ENCODE results near the gene GUCY2C. TPM values are rescaled to one million over a fixed set of nuclear protein-coding genes. Genes with fewer than 3 reads are reported as not detected.
A peak's percentile ranks its signal among the peaks of the same experiment; 100 is the strongest.

The GUCY2C gene
- total RNA-seq, 1 experiment from 2014 or later, result 1.9 TPM

- peaks cover 0 to 3% (median 0%) of the 10 kb centered on the region in 3 experiments; a peak in 2 of 7 replicates for H3K36me3 Mint-ChIP-seq (ENCODE audit: insufficient read depth in 1 of 3, low read depth in 3 of 3)
- Histone ChIP-seq H2BK15ac (ENCODE audit: low read depth, low read length) (no peak within 1 kb of the TSS), H3K23ac (ENCODE audit: insufficient read length, low read depth, low read length) (no peak within 1 kb of the TSS), H4K5ac (ENCODE audit: insufficient read length, low read depth, low read length) (no peak within 1 kb of the TSS), H2BK12ac (ENCODE audit: insufficient read length, low read depth, low read length) (no peak within 1 kb of the TSS), H2BK120ac (ENCODE audit: low read depth, low read length, poor library complexity, severe bottlenecking) (no peak within 1 kb of the TSS), H2AFZ (ENCODE audit: low read length) (no peak within 1 kb of the TSS), H3K9ac (ENCODE audit: extremely low read depth, insufficient read length, low read length) (no peak within 1 kb of the TSS), H3K27ac (ENCODE audit: insufficient read length, low read depth, low read length) (no peak within 1 kb of the TSS), H2BK20ac (ENCODE audit: low read depth, low read length, poor library complexity, severe bottlenecking) (no peak within 1 kb of the TSS), H2BK5ac (ENCODE audit: insufficient read length, low read length) (no peak within 1 kb of the TSS), H3K4ac (ENCODE audit: low read depth, low read length) (no peak within 1 kb of the TSS), H3T11ph (ENCODE audit: low read length) (no peak within 1 kb of the TSS), H3K27me3 (ENCODE audit: insufficient read depth, low read length) (no peaks in the 10 kb centered on the region; the same call in 1 of the 2 replicates), H3K4me2 (ENCODE audit: insufficient read depth, insufficient read length, low read length) (peak within 1 kb of the TSS; percentile 62), H3K56ac (ENCODE audit: insufficient read length, low read depth, low read length) (no peak within 1 kb of the TSS), H2AK5ac (ENCODE audit: insufficient read length, low read length) (no peak within 1 kb of the TSS), H3K23me2 (ENCODE audit: insufficient read length, low read depth, low read length, poor library complexity, severe bottlenecking) (peaks cover 3% of the 10 kb centered on the region), H3K9me3 (ENCODE audit: control insufficient read depth, low read depth, low read length) (no peaks in the 10 kb centered on the region), H3K4me1 (ENCODE audit: insufficient read depth, low read length) (peaks cover 6% of the 10 kb centered on the region; the same call in 1 of the 2 replicates), H4K8ac (replicated peaks; ENCODE audit: insufficient read length, low read depth, low read length) (no peak within 1 kb of the TSS), H4K20me1 (ENCODE audit: control insufficient read depth, insufficient read depth, insufficient read length) (no peaks in the 10 kb centered on the region), H3K18ac (ENCODE audit: insufficient read length, low read depth, low read length) (peak within 1 kb of the TSS; percentile 26), H3K14ac (ENCODE audit: insufficient read depth, low read length) (peak within 1 kb of the TSS; percentile 39; the same call in 1 of the 2 replicates), H3K79me1 (ENCODE audit: insufficient read depth, low read depth, low read length, poor library complexity, severe bottlenecking) (no peaks in the 10 kb centered on the region), H3K79me2 (ENCODE audit: insufficient read depth, low read length) (no peaks in the 10 kb centered on the region), H4K91ac (ENCODE audit: insufficient read length, low read depth, low read length) (no peak within 1 kb of the TSS)
- peaks cover 7% of the 10 kb centered on the region for H3K27me3 Mint-ChIP-seq (ENCODE audit: low read depth)
- peak within 1 kb of the TSS in 2 of 3 experiments; percentile 60 to 63; a peak in 3 of 7 replicates for H3K27ac Mint-ChIP-seq
- H3K4me1 Mint-ChIP-seq, result peaks cover 10 to 28% of the 10 kb centered on the region in 2 experiments
- no peaks in the 10 kb centered on the region; a peak in 1 of 5 replicates for H3K9me3 Mint-ChIP-seq
- peak within 1 kb of the TSS; percentile 71 to 77 for H3K4me3 Mint-ChIP-seq
- no CpG with 5 or more reads among the region's 76 CpGs for WGBS (ENCODE audit: extremely low coverage, insufficient read length, low lambda C conversion rate)
- peak; percentile 85 for DNase-seq
- TF ChIP-seq, protein P1, sequence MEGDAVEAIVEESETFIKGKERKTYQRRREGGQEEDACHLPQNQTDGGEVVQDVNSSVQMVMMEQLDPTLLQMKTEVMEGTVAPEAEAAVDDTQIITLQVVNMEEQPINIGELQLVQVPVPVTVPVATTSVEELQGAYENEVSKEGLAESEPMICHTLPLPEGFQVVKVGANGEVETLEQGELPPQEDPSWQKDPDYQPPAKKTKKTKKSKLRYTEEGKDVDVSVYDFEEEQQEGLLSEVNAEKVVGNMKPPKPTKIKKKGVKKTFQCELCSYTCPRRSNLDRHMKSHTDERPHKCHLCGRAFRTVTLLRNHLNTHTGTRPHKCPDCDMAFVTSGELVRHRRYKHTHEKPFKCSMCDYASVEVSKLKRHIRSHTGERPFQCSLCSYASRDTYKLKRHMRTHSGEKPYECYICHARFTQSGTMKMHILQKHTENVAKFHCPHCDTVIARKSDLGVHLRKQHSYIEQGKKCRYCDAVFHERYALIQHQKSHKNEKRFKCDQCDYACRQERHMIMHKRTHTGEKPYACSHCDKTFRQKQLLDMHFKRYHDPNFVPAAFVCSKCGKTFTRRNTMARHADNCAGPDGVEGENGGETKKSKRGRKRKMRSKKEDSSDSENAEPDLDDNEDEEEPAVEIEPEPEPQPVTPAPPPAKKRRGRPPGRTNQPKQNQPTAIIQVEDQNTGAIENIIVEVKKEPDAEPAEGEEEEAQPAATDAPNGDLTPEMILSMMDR (conservative IDR thresholded peaks at IDR 0.05), result no peak
These were observed 128.8 kb downstream of the GUCY2C start, which contains the start of gene PLBD1 for GRCh38 chr12:14567351-14568162. TSS of gene PLBD1 (minus strand) at chr12:14567883. CDS start at chr12:14567696, 187 bp downstream.

Data from H9 (cell line).